HG03108 (cell line): Measurements from ENCODE around the gene CFAP298.
"Not testable (repeated sequence)": the region's sequence is repeated elsewhere in the genome, so short reads cannot be mapped to it uniquely, and the experiment has no call there.

Source experiments
- ATAC-seq: cut with Tn5 transposase; IDR thresholded peaks from one replicate; pipeline ENCODE4 v1.9.1; 2021; ENCODE audit warnings: moderate library complexity; ENCODE audit not compliant: unreplicated experiment

Gene CFAP298

GRCh38 chr21:32569261-32570230 lies 42.6 kb downstream of the CFAP298 start:
- peak; percentile 72 for ATAC-seq

GRCh38 chr21:32567626-32568025 lies 44.6 kb downstream of the CFAP298 start:
- ATAC-seq: no peak

- ATAC-seq: no peak
Observed at GRCh38 chr21:32566741-32567389, 45.3 kb downstream of the CFAP298 start.

- no peak for ATAC-seq
Observed at GRCh38 chr21:32565856-32566465, 46.2 kb downstream of the CFAP298 start.

- no peak for ATAC-seq
Observed at GRCh38 chr21:32562915-32563314, 49.3 kb downstream of the CFAP298 start.

GRCh38 chr21:32562426-32562825 lies 49.8 kb downstream of the CFAP298 start:
- no peak for ATAC-seq

GRCh38 chr21:32561476-32561875 lies 50.7 kb downstream of the CFAP298 start:
- ATAC-seq: not testable (repeated sequence)

- ATAC-seq: no peak
Observed at GRCh38 chr21:32560896-32561295, 51.3 kb downstream of the CFAP298 start.

GRCh38 chr21:32559006-32559610 lies 53.1 kb downstream of the CFAP298 start:
- no peak for ATAC-seq

GRCh38 chr21:32558106-32558505 lies 54.1 kb downstream of the CFAP298 start:
- no peak for ATAC-seq

- no peak for ATAC-seq
Observed at GRCh38 chr21:32554832-32555638, 57.1 kb downstream of the CFAP298 start.

GRCh38 chr21:32549886-32550285 lies 62.3 kb downstream of the CFAP298 start:
- no peak for ATAC-seq

- ATAC-seq: no peak
Observed at GRCh38 chr21:32549440-32549839, 62.7 kb downstream of the CFAP298 start.
